PC-9 (cell line): ENCODE data around the gene API5. TPM values are rescaled to one million over a fixed set of nuclear protein-coding genes. Genes with fewer than 3 reads are reported as not detected.

Source experiments
- BruUV-seq: library from RNA; stranded (reverse); fragments of 400-500 nt; replicated peaks from 2 replicates; lab custom pipeline; 2021; lab: Mats Ljungman, UMichigan
- CTCF ChIA-PET: fragments of 300-600 bp; sonication (Branson Sonifier 250); formaldehyde crosslinking; loops from one replicate; lab custom pipeline; 2022; ENCODE audit warnings: antibody characterized with exemption; lab: Charles Lee
- POLR2A ChIA-PET: fragments of 300-600 bp; sonication (Branson Sonifier 250); formaldehyde crosslinking; loops from one replicate; lab custom pipeline; 2022; ENCODE audit warnings: antibody characterized with exemption; ENCODE audit not compliant: unreplicated experiment; lab: Charles Lee
- DNase-seq, 2 experiments: peaks; one replicate each; pipeline versions ENCODE4 v3.0.0 to v3.0.0-alpha.2; 2015 to 2022; ENCODE audit warnings: mixed read lengths in 1 of 2
- H2AFZ ChIP-seq: fragments of 200-600 bp; sonication (generic); 2 replicates; pipeline ENCODE4 v1.8.1; 2017; ENCODE audit warnings: antibody characterized with exemption
- H3F3A ChIP-seq: fragments of 200-600 bp; sonication (generic); 2 replicates; pipeline ENCODE4 v1.8.1; 2017; ENCODE audit warnings: antibody characterized with exemption, mild to moderate bottlenecking, low read depth; ENCODE audit not compliant: insufficient read depth
- H3K27ac ChIP-seq: fragments of 200-600 bp; sonication (generic); 2 replicates; pipeline ENCODE4 v1.6.1; 2016; ENCODE audit warnings: mixed run types
- H3K27me3 ChIP-seq: fragments of 200-600 bp; sonication (generic); 2 replicates; pipeline ENCODE4 v1.6.1; 2016; ENCODE audit warnings: low read depth, mixed run types; ENCODE audit not compliant: insufficient read depth
- H3K36me3 ChIP-seq: fragments of 200-600 bp; sonication (generic); 2 replicates; pipeline ENCODE4 v1.6.1; 2016; ENCODE audit warnings: low read depth, mixed run types
- H3K4me1 ChIP-seq: fragments of 200-600 bp; sonication (generic); replicated peaks from 2 replicates; pipeline ENCODE4 v1.6.1; 2016; ENCODE audit warnings: mixed run types; ENCODE audit not compliant: insufficient read depth
- H3K4me2 ChIP-seq: fragments of 200-600 bp; sonication (generic); 2 replicates; pipeline ENCODE4 v1.6.1; 2017; ENCODE audit warnings: mixed run types
- H3K4me3 ChIP-seq: fragments of 200-600 bp; sonication (generic); 2 replicates; pipeline ENCODE4 v1.6.1; 2016; ENCODE audit warnings: mixed run types
- H3K79me2 ChIP-seq: fragments of 200-600 bp; sonication (generic); 2 replicates; pipeline ENCODE4 v1.6.1; 2017; ENCODE audit warnings: low read depth, mixed run types
- H3K9me2 ChIP-seq: fragments of 200-600 bp; sonication (generic); 2 replicates; pipeline ENCODE4 v1.8.1; 2017; ENCODE audit warnings: mild to moderate bottlenecking; ENCODE audit not compliant: insufficient read depth
- H3K9me3 ChIP-seq: fragments of 200-600 bp; sonication (generic); 2 replicates; pipeline ENCODE4 v1.8.1; 2016; ENCODE audit warnings: low read depth; ENCODE audit not compliant: insufficient read depth
- H4K20me1 ChIP-seq: fragments of 200-600 bp; sonication (generic); 2 replicates; pipeline ENCODE4 v1.8.1; 2017; ENCODE audit not compliant: insufficient read depth
- CTCF ChIP-seq: fragments of 200-600 bp; sonication (generic); conservative IDR thresholded peaks from 2 replicates; pipeline ENCODE4 v1.6.1; 2017; ENCODE audit warnings: mixed run types, antibody characterized with exemption, mild to moderate bottlenecking, moderate library complexity
- EZH2 ChIP-seq: fragments of 200-600 bp; sonication (generic); IDR thresholded peaks from 2 replicates; pipeline ENCODE4 v1.8.0; 2017; ENCODE audit warnings: antibody characterized with exemption, low read depth
- intact Hi-C: fragments of 100-400 bp; cut with micrococcal nuclease; formaldehyde crosslinking; loops from one replicate; pipeline ENCODE4 v1.10.0; 2022; ENCODE audit not compliant: unreplicated experiment
- total RNA-seq: library from RNA; stranded (reverse); gene quantifications from 2 replicates; pipeline ENCODE4 v1.2.3, GENCODE V29; 2021

The API5 gene
- total RNA-seq, 1 experiment from 2014 or later = 115 TPM

DNA sequence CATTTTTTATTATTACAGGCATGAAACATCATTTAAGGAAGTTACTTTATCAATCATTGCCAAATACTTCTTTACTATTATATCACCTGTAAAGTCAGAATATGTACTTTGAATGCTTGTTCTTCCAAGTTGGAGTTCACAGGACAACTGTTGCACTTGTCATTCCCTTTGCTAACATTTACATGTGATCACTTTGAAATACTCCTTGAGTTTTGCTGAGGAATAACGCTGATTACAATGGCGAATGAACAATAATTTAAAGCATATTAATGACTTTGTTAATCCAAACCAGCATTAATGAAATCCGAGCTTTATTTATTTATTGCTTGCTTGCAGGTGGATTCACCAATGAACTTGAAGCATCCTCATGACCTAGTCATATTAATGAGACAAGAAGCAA lies 67.1 kb downstream of the API5 start:
- peaks cover 6% of the 10 kb centered on the region; the same call in 1 of the 2 replicates for H3F3A ChIP-seq
- H3K4me3 ChIP-seq = no peak overlapping the region
- peaks cover 8% of the 10 kb centered on the region for H4K20me1 ChIP-seq
- H3K9me2 ChIP-seq = no peaks in the 10 kb centered on the region
- CTCF ChIA-PET = interaction anchor here (1.1 kb wide), 1 partner anchor 100 kb away, joined by 3 read pairs; no protein-coding TSS in a partner anchor
- no peaks in the 10 kb centered on the region for H3K9me3 ChIP-seq
- H2AFZ ChIP-seq = no peak overlapping the region
- H3K4me1 ChIP-seq = peaks cover 14% of the 10 kb centered on the region
- POLR2A ChIA-PET = interaction anchor here (0.6 kb wide), 1 partner anchor 24 kb away, joined by 4 read pairs; no protein-coding TSS in a partner anchor
- no TSS peak for BruUV-seq
- DNase-seq = no peak
- peaks cover 50% of the 10 kb centered on the region for H3K79me2 ChIP-seq
- H3K27me3 ChIP-seq = no peaks in the 10 kb centered on the region
- intact Hi-C loops = no loop called here
- H3K4me2 ChIP-seq = no peak overlapping the region
- H3K36me3 ChIP-seq = peaks cover 16% of the 10 kb centered on the region
- no peak overlapping the region for H3K27ac ChIP-seq
- TF ChIP-seq EZH2 = no peak
- no peak for TF ChIP-seq CTCF

- Histone ChIP-seq H3K27ac (no peak overlapping the region), H2AFZ (no peak overlapping the region), H3K4me2 (no peak overlapping the region), H4K20me1 (peaks cover 9% of the 10 kb centered on the region; the same call in 1 of the 2 replicates), H3K36me3 (peaks cover 9% of the 10 kb centered on the region; the same call in 1 of the 2 replicates), H3K9me3 (no peaks in the 10 kb centered on the region), H3K79me2 (peaks cover 24% of the 10 kb centered on the region), H3K4me3 (no peak overlapping the region), H3K4me1 (peaks cover 1% of the 10 kb centered on the region; the same call in 1 of the 2 replicates), H3K27me3 (no peaks in the 10 kb centered on the region), H3K9me2 (no peaks in the 10 kb centered on the region), H3F3A (0 out of 2 replicates have a peak, but pooled peaks cover 3% of the 10 kb centered on the region)
- ChIA-PET CTCF (no interaction called here), POLR2A (no interaction called here)
- no peak for DNase-seq
- TF ChIP-seq CTCF = no peak
- TF ChIP-seq EZH2 = no peak
- BruUV-seq = no TSS peak
- intact Hi-C loops = loop anchor here (10.0 kb wide), 1 partner anchor 47 kb away; no protein-coding TSS in a partner anchor
Observed at GRCh38 chr11:43381802-43382201, 70.0 kb downstream of the API5 start.

DNA sequence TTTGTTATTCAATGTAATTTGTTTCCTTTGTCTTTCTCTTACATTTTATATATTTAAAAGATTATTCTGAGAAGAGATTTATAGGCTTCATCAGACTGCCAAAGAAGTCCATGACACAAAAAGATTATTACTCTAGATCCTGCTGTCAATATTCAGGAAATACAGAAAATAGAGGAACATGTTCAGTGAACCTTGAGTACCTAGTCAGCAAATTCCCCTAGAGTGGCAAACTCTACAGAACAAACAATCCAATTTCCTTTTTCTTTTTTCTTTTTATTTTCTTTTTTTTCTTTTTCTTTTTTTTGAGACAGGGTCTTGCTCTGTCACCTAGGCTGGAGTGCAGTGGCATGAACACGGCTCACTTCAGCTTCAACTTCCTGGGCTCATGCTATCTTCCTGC lies 70.8 kb downstream of the API5 start:
- DNase-seq = no peak
- CTCF ChIA-PET = no interaction called here

More for the DNA sequence above, 70.8 kb downstream of the API5 start:
- Histone ChIP-seq H3K79me2 (peaks cover 16% of the 10 kb centered on the region), H3K4me1 (no peaks in the 10 kb centered on the region), H3K9me2 (no peaks in the 10 kb centered on the region), H3K4me3 (no peak overlapping the region), H3K36me3 (peaks cover 9% of the 10 kb centered on the region; the same call in 1 of the 2 replicates), H3K27ac (no peak overlapping the region), H2AFZ (no peak overlapping the region), H3F3A (0 out of 2 replicates have a peak, but pooled peaks cover 3% of the 10 kb centered on the region), H4K20me1 (peaks cover 4% of the 10 kb centered on the region; the same call in 1 of the 2 replicates), H3K4me2 (no peak overlapping the region), H3K9me3 (no peaks in the 10 kb centered on the region), H3K27me3 (no peaks in the 10 kb centered on the region)
- intact Hi-C loops = loop anchor here (10.0 kb wide), 1 partner anchor 48 kb away; no protein-coding TSS in a partner anchor
- BruUV-seq = no TSS peak
- POLR2A ChIA-PET = no interaction called here
- TF ChIP-seq CTCF (no peak), EZH2 (no peak)
